Epithelial cell of proximal tubule (primary cell): ENCODE results near the gene CHDH. TPM values are rescaled to one million over a fixed set of nuclear protein-coding genes. Genes with fewer than 3 reads are reported as not detected.

ENCODE experiments used
- DNase-seq: peaks from one replicate; pipeline ENCODE4 v3.0.0-alpha.2; 2011; ENCODE audit warnings: low read depth
- H3K4me3 ChIP-seq: 2 replicates; pipeline ENCODE4 v1.5.1; 2011; ENCODE audit warnings: low read depth, mild to moderate bottlenecking, low read length
- total RNA-seq: library from RNA; depleted of rRNA; stranded (reverse); fragments of >200 nt; gene quantifications from 2 replicates; pipeline ENCODE4 v1.2.3, GENCODE V29; 2015
- TF ChIP-seq, protein P1 (sequence below): conservative IDR thresholded peaks from 2 replicates; pipeline ENCODE4 v1.5.1; 2012; ENCODE audit warnings: low read depth, mild to moderate bottlenecking, low read length

CHDH gene
- total RNA-seq, 1 donor from 2014 or later: 9.2 TPM

GRCh38 chr3:53819163-53819868 is 26.9 kb downstream of the CHDH start:
- DNase-seq: no peak
- TF ChIP-seq, protein P1, sequence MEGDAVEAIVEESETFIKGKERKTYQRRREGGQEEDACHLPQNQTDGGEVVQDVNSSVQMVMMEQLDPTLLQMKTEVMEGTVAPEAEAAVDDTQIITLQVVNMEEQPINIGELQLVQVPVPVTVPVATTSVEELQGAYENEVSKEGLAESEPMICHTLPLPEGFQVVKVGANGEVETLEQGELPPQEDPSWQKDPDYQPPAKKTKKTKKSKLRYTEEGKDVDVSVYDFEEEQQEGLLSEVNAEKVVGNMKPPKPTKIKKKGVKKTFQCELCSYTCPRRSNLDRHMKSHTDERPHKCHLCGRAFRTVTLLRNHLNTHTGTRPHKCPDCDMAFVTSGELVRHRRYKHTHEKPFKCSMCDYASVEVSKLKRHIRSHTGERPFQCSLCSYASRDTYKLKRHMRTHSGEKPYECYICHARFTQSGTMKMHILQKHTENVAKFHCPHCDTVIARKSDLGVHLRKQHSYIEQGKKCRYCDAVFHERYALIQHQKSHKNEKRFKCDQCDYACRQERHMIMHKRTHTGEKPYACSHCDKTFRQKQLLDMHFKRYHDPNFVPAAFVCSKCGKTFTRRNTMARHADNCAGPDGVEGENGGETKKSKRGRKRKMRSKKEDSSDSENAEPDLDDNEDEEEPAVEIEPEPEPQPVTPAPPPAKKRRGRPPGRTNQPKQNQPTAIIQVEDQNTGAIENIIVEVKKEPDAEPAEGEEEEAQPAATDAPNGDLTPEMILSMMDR: no peak
- H3K4me3 ChIP-seq: no peak overlapping the region

GRCh38 chr3:53818221-53819162 is 27.7 kb downstream of the CHDH start:
- TF ChIP-seq, protein P1: no peak
- no peak for DNase-seq
- no peak overlapping the region for H3K4me3 ChIP-seq

- DNase-seq: no peak
- TF ChIP-seq, protein P1: no peak
- H3K4me3 ChIP-seq: no peak overlapping the region
Observed at GRCh38 chr3:53817809-53818208, 28.4 kb downstream of the CHDH start.

DNA sequence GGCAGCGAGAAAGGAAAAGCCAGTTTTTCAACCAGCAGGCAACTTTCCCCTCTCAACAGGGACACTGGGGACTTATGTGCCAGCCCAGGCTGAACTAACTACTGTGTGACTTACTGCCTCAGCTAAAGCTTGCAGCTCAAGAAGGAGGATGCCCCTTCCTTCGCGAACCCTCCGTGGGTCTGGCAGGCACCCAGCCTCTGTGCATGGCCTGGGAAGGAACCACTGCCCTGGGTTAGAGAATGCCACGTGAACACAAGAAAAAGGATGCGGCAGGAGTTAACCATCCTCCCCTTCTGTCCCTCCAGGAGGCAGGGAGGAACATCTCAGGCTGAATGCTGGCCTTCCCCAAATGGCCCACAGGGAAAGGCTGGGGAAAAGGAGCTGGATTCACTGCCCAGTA is 29.0 kb downstream of the CHDH start:
- H3K4me3 ChIP-seq: no peak overlapping the region
- TF ChIP-seq, protein P1: no peak
- no peak for DNase-seq

- no peak overlapping the region for H3K4me3 ChIP-seq
- TF ChIP-seq, protein P1: no peak
- peak; percentile 59 for DNase-seq
Observed at GRCh38 chr3:53816425-53816824, 29.8 kb downstream of the CHDH start.

- DNase-seq: no peak
- no peak overlapping the region for H3K4me3 ChIP-seq
- TF ChIP-seq, protein P1: no peak
Observed at GRCh38 chr3:53815651-53816050, 30.6 kb downstream of the CHDH start.
